Right lobe of liver (tissue), 4 donors: Measurements from ENCODE around the gene PRDM7.

ENCODE experiments used
- CTCF ChIP-seq, 4 donors: fragments of 200-600 bp in 3 of 4; fragments of 450-650 bp in 1 of 4; IDR thresholded peaks; one replicate each; pipeline versions ENCODE4 v1.5.1 to v1.8.0; 2016 to 2022; ENCODE audit warnings: antibody characterized with exemption in 4 of 4, mild to moderate bottlenecking in 2 of 4
- POLR2A ChIP-seq: fragments of 450-650 bp; IDR thresholded peaks from one replicate; pipeline ENCODE4 v1.6.1; 2017; ENCODE audit warnings: antibody characterized with exemption, mild to moderate bottlenecking
- donor health status: DM: no; HTN: no; CAD: no.
- donor health status: DM: no; HTN: no; CAD: no.
- donor health status: DM: no; HTN: yes; CAD: no.

GRCh38 chr16:90053902-90054500 is 23.1 kb downstream of the PRDM7 start:
- no peak for TF ChIP-seq CTCF (IDR thresholded peaks at IDR 0.05)
- TF ChIP-seq POLR2A, result no peak
